AG04450 (cell line): ENCODE data around the gene PDE4D. TPM values are rescaled to one million over a fixed set of nuclear protein-coding genes. Genes with fewer than 3 reads are reported as not detected.
"Not testable (repeated sequence)": the region's sequence is repeated elsewhere in the genome, so short reads cannot be mapped to it uniquely, and the experiment has no call there.

Experiments
- CTCF ChIA-PET: fragments of 300-600, 350-600 bp; formaldehyde crosslinking; extraction: SDS; loops from one replicate; lab custom pipeline; 2022; ENCODE audit warnings: antibody characterized with exemption, inconsistent platforms; lab: Charles Lee
- POLR2A ChIA-PET: fragments of 350-600 bp; formaldehyde crosslinking; extraction: SDS; loops from one replicate; lab custom pipeline; 2021; ENCODE audit warnings: antibody characterized with exemption, inconsistent platforms; lab: Yijun Ruan, JAX
- DNase-seq: peaks from one replicate; pipeline ENCODE4 v3.0.0-alpha.2; 2011; ENCODE audit warnings: low read depth, low spot score
- H3K27ac ChIP-seq: one replicate; pipeline ENCODE4 v1.5.1; 2012; ENCODE audit warnings: low read depth, low read length, control low read depth
- H3K27me3 ChIP-seq: one replicate; pipeline ENCODE4 v1.6.0; 2012; ENCODE audit warnings: low read length; ENCODE audit not compliant: control insufficient read depth, insufficient read depth
- H3K4me3 ChIP-seq: 2 replicates; pipeline ENCODE4 v1.5.1; 2011; ENCODE audit warnings: mild to moderate bottlenecking, low read depth, low read length, control low read depth
- H3K9me3 ChIP-seq: 2 replicates; pipeline ENCODE4 v1.5.1; 2012; ENCODE audit warnings: low read length; ENCODE audit not compliant: control insufficient read depth, insufficient read depth
- CTCF ChIP-seq: IDR thresholded peaks from 2 replicates; pipeline ENCODE4 v1.5.1; 2011; ENCODE audit warnings: low read depth, low read length, control low read depth, inconsistent platforms
- polyA plus RNA-seq: library from polyadenylated mRNA; depleted of rRNA; stranded (reverse); fragments of >200 nt; gene quantifications from 2 replicates; pipeline ENCODE4 v1.2.3, GENCODE V29; 2011

Gene PDE4D
- polyA plus RNA-seq, 1 experiment: 12.0 TPM

DNA sequence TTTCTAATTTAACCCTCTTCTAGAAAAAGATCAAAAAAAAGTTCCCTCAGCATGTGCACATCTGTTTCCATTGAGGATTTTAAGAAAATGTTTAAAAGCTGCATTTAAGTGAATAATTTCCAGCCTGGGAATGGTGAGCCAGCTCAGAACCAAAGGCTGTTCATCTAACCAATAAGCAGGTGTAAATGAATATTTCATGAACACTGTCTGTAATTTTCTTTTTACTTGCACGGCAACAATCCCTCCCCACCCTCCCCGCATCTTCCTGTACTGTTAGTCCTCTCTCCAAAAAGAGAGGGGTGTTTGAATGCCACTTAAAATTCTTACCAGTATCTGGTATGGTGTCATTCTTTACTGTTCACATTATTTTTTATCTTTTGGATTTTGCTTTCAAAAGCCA is 425.6 kb downstream of the PDE4D start:
- CTCF ChIA-PET: no interaction called here
- Histone ChIP-seq H3K4me3 (no peak overlapping the region), H3K27me3 (no peaks in the 10 kb centered on the region), H3K9me3 (no peaks in the 10 kb centered on the region), H3K27ac (no peak overlapping the region)
- POLR2A ChIA-PET: no interaction called here
- DNase-seq: no peak
- TF ChIP-seq CTCF: no peak

GRCh38 chr5:59466271-59466670 is 427.3 kb downstream of the PDE4D start:
- POLR2A ChIA-PET: no interaction called here
- Histone ChIP-seq H3K27ac (no peak overlapping the region), H3K27me3 (no peaks in the 10 kb centered on the region), H3K9me3 (no peaks in the 10 kb centered on the region), H3K4me3 (no peak overlapping the region)
- no peak for TF ChIP-seq CTCF
- no peak for DNase-seq
- CTCF ChIA-PET: no interaction called here

DNA sequence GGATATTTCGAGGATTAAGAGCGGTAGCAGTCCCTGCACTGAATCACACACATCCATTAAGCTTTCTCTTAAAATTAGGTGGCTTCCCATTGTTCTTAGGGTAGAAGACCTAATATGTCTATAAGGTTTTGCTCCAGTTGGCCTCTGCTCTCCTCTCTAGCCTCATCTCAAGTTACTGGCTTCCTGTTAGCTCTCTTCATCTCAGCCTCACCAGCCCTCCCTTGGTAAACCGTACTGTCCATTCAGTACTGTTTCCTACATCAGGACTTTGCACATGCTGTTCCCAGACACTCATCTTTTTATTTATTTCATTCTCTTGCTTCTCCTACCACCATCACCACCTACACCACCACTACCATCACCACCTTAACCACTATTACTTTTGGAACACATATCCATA is 428.6 kb downstream of the PDE4D start:
- H3K27ac ChIP-seq: no peak overlapping the region
- TF ChIP-seq CTCF: no peak
- no peak for DNase-seq
- no peak overlapping the region for H3K4me3 ChIP-seq
- no peaks in the 10 kb centered on the region for H3K9me3 ChIP-seq
- ChIA-PET POLR2A (no interaction called here), CTCF (no interaction called here)
- no peaks in the 10 kb centered on the region for H3K27me3 ChIP-seq

GRCh38 chr5:59463618-59464166 is 429.8 kb downstream of the PDE4D start:
- H3K27me3 ChIP-seq, H3K27ac ChIP-seq, POLR2A ChIA-PET, H3K4me3 ChIP-seq, H3K9me3 ChIP-seq, CTCF ChIA-PET, DNase-seq: not testable (repeated sequence)

DNA sequence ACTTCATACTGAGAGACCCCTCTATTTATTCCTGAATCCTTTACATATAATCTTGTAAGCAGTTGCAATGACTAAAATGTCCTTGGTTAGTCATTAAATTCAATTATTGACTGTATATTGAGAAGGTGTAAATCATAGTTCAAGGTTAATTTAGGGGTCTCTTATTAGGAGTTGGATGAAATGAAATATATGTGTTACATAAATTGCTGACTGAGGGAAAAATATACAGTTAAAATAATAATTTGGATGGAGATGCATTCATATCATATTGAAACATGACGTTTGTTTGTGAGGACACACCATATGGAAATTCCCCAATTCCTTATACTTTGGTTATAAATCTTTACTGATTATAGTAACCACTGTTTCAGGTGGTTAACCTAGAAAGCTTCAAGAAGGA is 430.6 kb downstream of the PDE4D start:
- no peaks in the 10 kb centered on the region for H3K9me3 ChIP-seq
- H3K27me3 ChIP-seq: no peaks in the 10 kb centered on the region
- CTCF ChIA-PET: no interaction called here
- H3K27ac ChIP-seq: no peak overlapping the region
- POLR2A ChIA-PET: no interaction called here
- no peak overlapping the region for H3K4me3 ChIP-seq
- no peak for TF ChIP-seq CTCF
- DNase-seq: no peak
